HG03558 (cell line): ENCODE results near the gene ATG12.
"Not testable (repeated sequence)": the region's sequence is repeated elsewhere in the genome, so short reads cannot be mapped to it uniquely, and the experiment has no call there.

Experiments used
- ATAC-seq: cut with Tn5 transposase; IDR thresholded peaks from one replicate; pipeline ENCODE4 v1.9.1; 2021; ENCODE audit warnings: moderate number of reproducible peaks; ENCODE audit not compliant: unreplicated experiment; ENCODE audit errors: extremely low read depth

The ATG12 gene

GRCh38 chr5:115810761-115811160 is 30.6 kb downstream of the ATG12 start:
- ATAC-seq = no peak

- ATAC-seq = no peak
Observed at GRCh38 chr5:115809946-115810345, 31.4 kb downstream of the ATG12 start.

GRCh38 chr5:115808066-115808465 is 33.3 kb downstream of the ATG12 start:
- not testable (repeated sequence) for ATAC-seq

- ATAC-seq = no peak
Observed at GRCh38 chr5:115807654-115808052, 33.7 kb downstream of the ATG12 start.

- ATAC-seq = no peak
Observed at GRCh38 chr5:115806986-115807653, 34.2 kb downstream of the ATG12 start.

- ATAC-seq = no peak
Observed at GRCh38 chr5:115801984-115802383, 39.4 kb downstream of the ATG12 start.

GRCh38 chr5:115801152-115801551 is 40.2 kb downstream of the ATG12 start:
- ATAC-seq = no peak

- no peak for ATAC-seq
Observed at GRCh38 chr5:115800108-115800507, 41.3 kb downstream of the ATG12 start.

- no peak for ATAC-seq
Observed at GRCh38 chr5:115798252-115798651, 43.1 kb downstream of the ATG12 start.

- ATAC-seq = no peak
Observed at GRCh38 chr5:115796656-115797055, 44.7 kb downstream of the ATG12 start.

GRCh38 chr5:115795700-115796099 is 45.7 kb downstream of the ATG12 start:
- ATAC-seq = no peak

- no peak for ATAC-seq
Observed at GRCh38 chr5:115788440-115788839, 52.9 kb downstream of the ATG12 start.

GRCh38 chr5:115787426-115787825 is 53.9 kb downstream of the ATG12 start:
- ATAC-seq = no peak

- ATAC-seq = no peak
Observed at GRCh38 chr5:115785381-115786065, 55.8 kb downstream of the ATG12 start.

- ATAC-seq = no peak
Observed at GRCh38 chr5:115778417-115778816, 62.9 kb downstream of the ATG12 start.
